Measurements from ENCODE around the gene SORBS1. TPM values are rescaled to one million over a fixed set of nuclear protein-coding genes. Genes with fewer than 3 reads are reported as not detected.

The SORBS1 gene
- total and polyA plus RNA-seq, 9 of the 15 experiments (the other 6 are each of a cell fraction or from before 2014, with no cell fraction given), result 2.0 to 13.3 (median 6.5) TPM

DNA sequence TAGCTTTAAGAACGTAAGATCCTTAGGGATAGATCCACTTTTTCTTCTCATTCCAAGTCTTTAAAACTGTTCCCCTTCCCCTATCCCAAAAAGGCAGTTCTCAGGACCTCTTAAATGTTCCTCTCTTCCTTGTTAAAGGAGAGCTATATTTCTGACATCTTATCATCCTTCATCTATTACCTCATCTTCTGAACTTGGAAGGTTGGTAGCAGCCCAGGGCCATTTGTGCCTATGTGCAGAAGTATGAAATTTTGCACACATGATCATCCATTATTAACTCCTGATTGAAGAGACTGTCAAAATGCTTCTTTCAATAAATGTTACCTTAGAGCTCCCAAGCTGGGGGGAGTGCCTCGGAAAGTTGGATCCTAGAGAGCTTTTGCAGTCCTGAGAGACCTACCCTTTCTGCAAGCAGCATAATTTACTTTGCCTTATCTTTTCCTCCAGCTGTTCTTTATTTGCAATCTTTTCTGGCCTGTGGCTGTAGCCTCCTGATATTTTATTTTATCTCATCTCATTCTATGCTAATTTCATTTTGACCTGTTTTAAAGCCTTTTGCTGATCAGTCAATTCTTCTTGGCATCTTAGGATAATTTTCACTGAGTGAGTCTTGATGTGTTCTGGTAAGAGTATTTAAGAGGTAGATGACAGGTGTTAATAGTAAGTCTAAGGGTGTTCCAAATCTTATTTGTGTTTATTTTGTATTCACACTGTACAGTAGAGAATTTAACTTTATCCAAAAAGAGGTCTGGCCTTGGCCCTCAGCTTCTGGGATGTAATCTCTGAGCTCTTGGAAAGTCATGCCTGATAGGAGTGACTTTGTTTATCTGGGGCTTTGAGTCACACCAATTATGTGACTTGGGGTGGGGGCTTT, 135.3 kb downstream of the SORBS1 start (continued):
- TF ChIP-seq, protein P1, sequence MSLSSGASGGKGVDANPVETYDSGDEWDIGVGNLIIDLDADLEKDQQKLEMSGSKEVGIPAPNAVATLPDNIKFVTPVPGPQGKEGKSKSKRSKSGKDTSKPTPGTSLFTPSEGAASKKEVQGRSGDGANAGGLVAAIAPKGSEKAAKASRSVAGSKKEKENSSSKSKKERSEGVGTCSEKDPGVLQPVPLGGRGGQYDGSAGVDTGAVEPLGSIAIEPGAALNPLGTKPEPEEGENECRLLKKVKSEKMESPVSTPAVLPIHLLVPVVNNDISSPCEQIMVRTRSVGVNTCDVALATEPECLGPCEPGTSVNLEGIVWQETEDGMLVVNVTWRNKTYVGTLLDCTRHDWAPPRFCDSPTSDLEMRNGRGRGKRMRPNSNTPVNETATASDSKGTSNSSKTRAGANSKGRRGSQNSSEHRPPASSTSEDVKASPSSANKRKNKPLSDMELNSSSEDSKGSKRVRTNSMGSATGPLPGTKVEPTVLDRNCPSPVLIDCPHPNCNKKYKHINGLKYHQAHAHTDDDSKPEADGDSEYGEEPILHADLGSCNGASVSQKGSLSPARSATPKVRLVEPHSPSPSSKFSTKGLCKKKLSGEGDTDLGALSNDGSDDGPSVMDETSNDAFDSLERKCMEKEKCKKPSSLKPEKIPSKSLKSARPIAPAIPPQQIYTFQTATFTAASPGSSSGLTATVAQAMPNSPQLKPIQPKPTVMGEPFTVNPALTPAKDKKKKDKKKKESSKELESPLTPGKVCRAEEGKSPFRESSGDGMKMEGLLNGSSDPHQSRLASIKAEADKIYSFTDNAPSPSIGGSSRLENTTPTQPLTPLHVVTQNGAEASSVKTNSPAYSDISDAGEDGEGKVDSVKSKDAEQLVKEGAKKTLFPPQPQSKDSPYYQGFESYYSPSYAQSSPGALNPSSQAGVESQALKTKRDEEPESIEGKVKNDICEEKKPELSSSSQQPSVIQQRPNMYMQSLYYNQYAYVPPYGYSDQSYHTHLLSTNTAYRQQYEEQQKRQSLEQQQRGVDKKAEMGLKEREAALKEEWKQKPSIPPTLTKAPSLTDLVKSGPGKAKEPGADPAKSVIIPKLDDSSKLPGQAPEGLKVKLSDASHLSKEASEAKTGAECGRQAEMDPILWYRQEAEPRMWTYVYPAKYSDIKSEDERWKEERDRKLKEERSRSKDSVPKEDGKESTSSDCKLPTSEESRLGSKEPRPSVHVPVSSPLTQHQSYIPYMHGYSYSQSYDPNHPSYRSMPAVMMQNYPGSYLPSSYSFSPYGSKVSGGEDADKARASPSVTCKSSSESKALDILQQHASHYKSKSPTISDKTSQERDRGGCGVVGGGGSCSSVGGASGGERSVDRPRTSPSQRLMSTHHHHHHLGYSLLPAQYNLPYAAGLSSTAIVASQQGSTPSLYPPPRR (CRISPR knock-in tag; IDR thresholded peaks at IDR 0.05; ENCODE audit: borderline replicate concordance), result no peak
- TF ChIP-seq, protein P2, sequence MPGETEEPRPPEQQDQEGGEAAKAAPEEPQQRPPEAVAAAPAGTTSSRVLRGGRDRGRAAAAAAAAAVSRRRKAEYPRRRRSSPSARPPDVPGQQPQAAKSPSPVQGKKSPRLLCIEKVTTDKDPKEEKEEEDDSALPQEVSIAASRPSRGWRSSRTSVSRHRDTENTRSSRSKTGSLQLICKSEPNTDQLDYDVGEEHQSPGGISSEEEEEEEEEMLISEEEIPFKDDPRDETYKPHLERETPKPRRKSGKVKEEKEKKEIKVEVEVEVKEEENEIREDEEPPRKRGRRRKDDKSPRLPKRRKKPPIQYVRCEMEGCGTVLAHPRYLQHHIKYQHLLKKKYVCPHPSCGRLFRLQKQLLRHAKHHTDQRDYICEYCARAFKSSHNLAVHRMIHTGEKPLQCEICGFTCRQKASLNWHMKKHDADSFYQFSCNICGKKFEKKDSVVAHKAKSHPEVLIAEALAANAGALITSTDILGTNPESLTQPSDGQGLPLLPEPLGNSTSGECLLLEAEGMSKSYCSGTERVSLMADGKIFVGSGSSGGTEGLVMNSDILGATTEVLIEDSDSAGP (CRISPR knock-in tag; IDR thresholded peaks at IDR 0.05), result no peak
- no peak for TF ChIP-seq HDAC6 (IDR thresholded peaks at IDR 0.05; ENCODE audit: low read depth, low read length)
- TF ChIP-seq, protein P3, sequence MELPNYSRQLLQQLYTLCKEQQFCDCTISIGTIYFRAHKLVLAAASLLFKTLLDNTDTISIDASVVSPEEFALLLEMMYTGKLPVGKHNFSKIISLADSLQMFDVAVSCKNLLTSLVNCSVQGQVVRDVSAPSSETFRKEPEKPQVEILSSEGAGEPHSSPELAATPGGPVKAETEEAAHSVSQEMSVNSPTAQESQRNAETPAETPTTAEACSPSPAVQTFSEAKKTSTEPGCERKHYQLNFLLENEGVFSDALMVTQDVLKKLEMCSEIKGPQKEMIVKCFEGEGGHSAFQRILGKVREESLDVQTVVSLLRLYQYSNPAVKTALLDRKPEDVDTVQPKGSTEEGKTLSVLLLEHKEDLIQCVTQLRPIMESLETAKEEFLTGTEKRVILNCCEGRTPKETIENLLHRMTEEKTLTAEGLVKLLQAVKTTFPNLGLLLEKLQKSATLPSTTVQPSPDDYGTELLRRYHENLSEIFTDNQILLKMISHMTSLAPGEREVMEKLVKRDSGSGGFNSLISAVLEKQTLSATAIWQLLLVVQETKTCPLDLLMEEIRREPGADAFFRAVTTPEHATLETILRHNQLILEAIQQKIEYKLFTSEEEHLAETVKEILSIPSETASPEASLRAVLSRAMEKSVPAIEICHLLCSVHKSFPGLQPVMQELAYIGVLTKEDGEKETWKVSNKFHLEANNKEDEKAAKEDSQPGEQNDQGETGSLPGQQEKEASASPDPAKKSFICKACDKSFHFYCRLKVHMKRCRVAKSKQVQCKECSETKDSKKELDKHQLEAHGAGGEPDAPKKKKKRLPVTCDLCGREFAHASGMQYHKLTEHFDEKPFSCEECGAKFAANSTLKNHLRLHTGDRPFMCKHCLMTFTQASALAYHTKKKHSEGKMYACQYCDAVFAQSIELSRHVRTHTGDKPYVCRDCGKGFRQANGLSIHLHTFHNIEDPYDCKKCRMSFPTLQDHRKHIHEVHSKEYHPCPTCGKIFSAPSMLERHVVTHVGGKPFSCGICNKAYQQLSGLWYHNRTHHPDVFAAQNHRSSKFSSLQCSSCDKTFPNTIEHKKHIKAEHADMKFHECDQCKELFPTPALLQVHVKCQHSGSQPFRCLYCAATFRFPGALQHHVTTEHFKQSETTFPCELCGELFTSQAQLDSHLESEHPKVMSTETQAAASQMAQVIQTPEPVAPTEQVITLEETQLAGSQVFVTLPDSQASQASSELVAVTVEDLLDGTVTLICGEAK (IDR thresholded peaks at IDR 0.05), result peak; percentile 60; the same call in 1 of the 2 replicates
- TF ChIP-seq, protein P3 (CRISPR knock-in tag; IDR thresholded peaks at IDR 0.05), result no peak
- peak; percentile 91 for TF ChIP-seq TEAD4 (IDR thresholded peaks at IDR 0.05; ENCODE audit: low read length)
- TF ChIP-seq TEAD4 (CRISPR knock-in tag; IDR thresholded peaks at IDR 0.05; ENCODE audit: borderline replicate concordance), result no peak
- TF ChIP-seq, protein P4, sequence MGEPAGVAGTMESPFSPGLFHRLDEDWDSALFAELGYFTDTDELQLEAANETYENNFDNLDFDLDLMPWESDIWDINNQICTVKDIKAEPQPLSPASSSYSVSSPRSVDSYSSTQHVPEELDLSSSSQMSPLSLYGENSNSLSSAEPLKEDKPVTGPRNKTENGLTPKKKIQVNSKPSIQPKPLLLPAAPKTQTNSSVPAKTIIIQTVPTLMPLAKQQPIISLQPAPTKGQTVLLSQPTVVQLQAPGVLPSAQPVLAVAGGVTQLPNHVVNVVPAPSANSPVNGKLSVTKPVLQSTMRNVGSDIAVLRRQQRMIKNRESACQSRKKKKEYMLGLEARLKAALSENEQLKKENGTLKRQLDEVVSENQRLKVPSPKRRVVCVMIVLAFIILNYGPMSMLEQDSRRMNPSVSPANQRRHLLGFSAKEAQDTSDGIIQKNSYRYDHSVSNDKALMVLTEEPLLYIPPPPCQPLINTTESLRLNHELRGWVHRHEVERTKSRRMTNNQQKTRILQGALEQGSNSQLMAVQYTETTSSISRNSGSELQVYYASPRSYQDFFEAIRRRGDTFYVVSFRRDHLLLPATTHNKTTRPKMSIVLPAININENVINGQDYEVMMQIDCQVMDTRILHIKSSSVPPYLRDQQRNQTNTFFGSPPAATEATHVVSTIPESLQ (CRISPR knock-in tag; IDR thresholded peaks at IDR 0.05), result no peak
